Measurements from ENCODE around the gene C19orf85.
"Not testable (repeated sequence)": the region's sequence is repeated elsewhere in the genome, so short reads cannot be mapped to it uniquely, and the experiment has no call there.

Gene C19orf85

DNA sequence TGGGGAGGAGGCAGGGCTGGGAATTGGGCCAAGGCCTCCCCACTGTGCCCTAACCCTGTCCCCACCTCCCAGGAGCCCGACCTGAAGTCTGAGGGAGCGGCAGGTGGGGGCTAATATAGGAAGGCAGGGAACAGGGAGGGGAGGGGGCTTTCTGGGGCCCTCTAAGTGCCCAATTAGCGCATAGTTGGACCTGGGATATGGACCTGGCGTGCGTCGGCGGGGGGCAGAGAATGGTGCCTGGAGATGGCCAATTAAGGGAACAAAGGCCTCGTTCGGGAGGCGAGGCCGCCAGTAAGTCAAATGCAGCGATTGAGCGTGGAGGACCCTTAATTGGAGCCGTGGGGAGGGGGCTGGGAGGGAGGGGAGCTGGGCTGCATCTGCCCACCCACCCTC is at the start of gene C19orf85:
C19orf85 (minus strand) TSS at position 90 of the 393 bp plus-strand sequence. CDS start 197 bp downstream, outside the sequence.
- DNase-seq (ENCODE audit: low spot score), result no peak

DNA sequence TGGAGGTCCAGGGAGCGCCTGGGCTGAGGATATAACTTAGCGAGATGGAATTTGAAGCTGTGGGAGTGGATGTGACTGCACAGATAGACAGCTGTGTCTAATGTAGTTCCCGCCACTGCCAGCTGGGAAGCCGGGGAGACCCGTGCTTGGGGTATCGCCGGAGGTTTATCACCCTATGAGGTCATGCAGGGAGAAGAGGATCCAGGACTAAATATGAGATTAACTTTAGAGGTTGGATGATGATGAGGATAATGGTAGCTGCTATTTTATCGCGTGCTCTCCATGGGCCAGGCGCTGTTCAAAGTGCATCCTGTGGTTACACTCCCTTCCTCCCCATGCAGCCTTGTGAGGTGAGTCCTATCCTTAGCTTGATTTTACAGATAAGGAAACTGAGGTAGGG is 43.6 kb upstream of the C19orf85 start:
- DNase-seq (ENCODE audit: low spot score), result no peak

DNA sequence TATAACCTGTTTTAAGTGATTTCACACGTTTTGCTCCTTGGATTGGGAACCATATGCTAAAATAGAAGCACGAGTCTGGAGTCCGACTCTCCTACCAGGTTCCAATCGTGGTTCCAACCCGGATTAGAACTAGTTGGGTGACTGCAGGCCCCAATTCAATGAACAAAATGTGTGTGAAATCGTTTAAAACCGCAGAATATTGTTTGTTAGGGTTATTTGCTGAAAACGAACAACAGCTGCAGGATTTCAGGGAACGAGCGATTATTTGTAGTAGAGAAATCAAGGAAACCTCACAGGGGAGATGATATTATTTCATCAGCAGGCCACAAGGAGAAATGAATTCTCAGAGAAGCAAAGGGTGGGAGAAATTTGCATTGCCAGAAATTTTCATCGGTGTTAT is 40.4 kb upstream of the C19orf85 start:
- no peak for DNase-seq (ENCODE audit: low spot score)

DNA sequence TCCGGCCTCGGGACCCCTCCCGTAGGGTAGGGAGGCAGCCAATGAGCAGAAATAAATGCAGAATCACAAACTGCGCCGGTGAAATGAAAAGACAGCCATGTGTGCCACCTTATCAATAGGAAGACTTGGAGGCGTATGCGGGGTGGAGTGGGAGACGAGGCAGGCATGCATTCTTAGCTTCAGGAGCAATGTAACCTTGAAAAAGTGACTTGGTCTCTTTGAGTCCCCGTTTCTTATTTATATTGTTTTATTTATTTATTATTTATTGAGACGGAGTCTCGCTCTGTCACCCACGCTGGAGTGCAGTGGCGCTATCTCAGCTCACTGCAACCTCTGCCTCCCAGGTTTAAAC is 39.7 kb upstream of the C19orf85 start:
- no peak for DNase-seq (ENCODE audit: low spot score)

DNA sequence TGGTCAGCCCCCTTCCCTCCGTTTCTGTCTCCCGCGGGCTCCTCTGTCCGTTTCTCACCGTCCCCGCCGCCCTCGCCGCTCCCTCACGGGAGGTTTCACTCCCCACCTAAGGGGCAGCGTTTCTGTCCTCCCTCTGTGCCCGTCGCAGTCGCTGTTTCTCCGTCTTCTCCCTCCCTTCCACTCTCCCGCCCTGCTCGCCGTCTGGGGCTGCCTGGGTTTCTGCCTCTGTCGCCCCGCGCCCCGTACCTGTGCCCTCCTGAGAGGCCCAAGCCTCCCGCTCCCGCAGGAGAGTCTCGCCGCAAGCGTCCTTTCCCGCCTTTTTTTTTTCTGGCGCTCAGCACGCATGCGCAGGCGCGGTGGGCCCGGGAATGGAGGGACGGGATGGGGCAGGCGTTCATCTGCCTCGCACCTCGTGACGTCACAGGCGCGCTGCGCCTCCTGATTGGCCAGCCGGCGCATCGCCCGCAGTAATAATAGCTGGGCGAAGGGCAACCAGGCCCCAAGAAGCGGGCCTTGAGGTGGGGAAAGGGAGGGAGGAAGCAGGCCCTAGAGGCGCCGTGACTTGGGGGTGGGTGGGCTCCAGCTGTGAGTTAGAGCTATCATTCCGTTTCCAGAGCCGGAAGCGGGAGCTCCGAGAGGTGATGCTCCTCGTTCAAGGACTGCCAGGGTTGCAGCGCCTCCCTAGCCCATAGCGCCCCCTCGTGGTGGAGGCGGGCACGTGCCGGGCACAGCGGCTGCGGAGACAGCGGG is 39.1 kb upstream of the C19orf85 start:
- peak; percentile 73 for DNase-seq (ENCODE audit: low spot score)

DNA sequence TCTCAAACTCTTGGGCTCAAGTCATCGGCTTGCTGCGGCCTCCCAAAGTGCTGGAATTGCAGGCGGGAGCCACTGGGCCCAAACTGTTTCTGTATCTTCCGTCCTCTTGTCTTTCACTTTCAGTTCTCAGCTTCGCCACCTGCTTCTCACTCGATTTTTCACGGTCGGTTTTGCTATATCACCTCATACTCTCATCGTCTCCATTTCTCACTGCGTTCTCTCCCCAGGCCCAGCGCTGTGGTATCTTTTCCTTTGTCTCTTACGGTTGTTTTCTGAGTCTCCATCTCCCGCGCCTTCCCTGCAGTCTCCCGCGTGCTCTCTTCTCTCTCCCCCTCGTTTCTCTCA is 38.6 kb upstream of the C19orf85 start:
- DNase-seq (ENCODE audit: low spot score), result no peak

DNA sequence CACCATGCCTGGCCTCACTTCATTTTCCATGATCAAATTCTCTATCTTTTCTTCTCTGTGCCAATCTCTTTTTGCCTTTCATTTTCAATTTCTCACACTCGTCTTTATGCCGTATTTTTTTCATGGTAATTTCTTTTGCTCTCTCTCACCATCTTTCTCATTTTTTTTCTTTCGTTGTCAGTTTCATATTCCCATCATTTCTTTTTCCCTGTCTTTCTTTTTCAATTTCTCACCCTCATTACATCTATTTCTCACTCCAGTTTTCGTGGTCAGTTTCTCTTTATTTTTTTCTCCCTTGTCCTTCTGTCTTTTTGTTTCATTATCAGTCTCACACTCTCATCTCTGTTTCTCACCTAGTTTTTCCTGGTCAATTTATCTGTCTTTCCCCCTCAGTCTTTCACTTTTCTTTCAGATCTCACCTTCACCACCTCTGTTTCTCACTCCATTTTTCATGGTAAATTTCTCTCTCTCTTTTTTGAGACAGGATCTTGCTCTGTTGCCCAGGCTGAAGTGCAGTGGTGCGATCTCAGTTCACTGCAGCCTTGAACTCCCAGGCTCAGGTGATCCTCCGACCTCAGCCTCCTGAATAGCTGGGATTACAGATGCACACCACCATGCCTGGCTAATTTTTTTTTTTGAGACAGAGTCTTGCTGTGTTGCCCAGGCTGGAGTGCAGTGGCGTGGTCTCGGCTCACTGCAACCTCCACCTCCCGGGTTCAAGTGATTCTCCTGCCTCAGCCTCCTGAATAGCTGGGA is 37.8 kb upstream of the C19orf85 start:
- DNase-seq (ENCODE audit: low spot score), result no peak

DNA sequence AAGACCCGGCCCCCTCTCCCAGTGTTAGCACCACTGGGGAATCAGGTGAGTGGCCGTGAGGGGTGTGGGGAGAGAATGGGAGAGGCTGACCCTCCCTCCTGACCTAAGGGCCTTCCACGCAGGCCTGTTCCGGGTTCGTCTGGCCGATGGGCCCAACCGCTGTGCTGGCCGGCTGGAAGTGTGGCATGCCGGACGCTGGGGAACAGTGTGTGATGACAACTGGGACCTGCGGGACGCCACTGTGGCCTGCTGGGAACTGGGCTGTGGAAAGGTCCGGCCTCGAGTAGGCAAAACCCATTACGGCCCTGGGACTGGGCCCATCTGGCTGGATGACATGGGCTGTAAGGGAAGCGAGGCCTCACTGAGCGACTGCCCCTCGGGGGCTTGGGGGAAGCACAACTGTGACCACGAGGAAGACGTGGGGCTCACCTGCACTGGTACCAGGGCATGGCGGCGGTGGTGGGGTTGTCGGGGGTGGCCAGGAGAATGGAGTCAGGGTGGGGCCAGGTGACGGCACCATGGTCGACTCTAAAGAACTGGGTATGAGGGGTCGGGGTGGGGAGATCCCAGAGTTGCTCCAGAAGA is 35.9 kb upstream of the C19orf85 start:
- DNase-seq (ENCODE audit: low spot score), result no peak

DNA sequence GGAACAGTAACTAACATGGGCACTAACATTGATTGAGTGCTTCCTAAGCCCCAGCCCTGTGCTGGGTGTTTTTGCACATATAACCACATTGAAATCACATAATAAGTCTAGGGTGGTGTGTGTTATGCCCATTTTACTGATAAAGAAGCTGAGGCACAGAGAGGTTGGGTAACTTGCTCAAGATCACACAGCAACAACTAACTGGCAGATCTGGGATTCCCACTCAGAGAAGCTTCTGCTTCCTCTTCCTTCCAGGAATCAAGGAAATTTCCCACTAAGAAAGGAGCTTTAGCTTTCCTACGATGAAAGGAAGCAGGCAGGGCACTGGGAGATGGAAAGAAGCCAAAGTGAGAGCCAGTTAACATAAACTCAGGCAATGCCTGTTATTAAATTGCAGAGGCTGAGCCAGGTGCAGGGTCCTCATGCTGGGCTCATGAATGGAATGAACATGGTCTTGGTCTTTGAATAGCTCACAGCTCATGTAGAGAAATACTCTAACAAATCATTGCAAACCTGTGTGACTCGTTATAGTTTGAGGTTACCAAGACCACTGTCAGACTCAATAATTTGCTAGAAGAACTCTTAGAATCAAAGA is 33.8 kb upstream of the C19orf85 start:
- no peak for DNase-seq (ENCODE audit: low spot score)

DNA sequence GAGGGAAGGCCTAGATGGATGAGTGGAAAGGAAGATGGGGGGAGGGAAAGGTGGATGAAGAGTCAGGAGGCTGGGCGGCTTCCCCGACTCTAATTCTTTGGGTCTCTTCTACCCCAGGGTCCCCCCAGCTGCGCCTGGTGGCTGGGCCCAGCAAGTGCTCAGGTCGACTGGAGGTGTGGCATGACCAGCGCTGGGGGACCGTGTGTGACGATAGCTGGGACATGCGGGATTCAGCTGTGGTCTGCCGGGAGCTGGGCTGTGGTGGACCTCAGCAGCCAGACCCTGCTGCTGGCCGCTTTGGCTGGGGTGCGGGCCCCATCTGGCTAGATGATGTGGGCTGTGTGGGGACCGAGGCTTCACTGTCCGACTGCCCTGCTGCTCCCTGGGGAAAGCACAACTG is 33.2 kb upstream of the C19orf85 start:
- DNase-seq (ENCODE audit: low spot score), result no peak

DNA sequence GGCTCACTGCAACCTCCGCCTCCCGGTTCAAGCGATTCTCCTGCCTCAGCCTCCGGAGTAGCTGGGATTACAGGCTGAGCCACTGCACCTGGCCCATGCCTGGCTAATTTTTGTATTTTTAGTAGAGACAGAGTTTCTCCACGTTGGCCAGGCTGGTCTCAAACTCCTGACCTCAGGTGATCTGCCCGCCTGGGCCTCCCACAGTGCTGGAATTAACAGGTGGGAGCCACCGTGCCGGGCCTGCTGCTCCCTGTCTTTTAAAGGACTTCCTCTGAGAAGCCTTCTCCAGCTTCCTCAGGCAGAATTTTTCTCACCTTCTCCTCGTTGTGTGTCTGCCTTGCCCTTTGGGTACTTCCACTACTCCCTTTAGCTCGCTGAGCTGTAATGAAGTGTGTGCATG is 32.3 kb upstream of the C19orf85 start:
- DNase-seq (ENCODE audit: low spot score), result not testable (repeated sequence)

DNA sequence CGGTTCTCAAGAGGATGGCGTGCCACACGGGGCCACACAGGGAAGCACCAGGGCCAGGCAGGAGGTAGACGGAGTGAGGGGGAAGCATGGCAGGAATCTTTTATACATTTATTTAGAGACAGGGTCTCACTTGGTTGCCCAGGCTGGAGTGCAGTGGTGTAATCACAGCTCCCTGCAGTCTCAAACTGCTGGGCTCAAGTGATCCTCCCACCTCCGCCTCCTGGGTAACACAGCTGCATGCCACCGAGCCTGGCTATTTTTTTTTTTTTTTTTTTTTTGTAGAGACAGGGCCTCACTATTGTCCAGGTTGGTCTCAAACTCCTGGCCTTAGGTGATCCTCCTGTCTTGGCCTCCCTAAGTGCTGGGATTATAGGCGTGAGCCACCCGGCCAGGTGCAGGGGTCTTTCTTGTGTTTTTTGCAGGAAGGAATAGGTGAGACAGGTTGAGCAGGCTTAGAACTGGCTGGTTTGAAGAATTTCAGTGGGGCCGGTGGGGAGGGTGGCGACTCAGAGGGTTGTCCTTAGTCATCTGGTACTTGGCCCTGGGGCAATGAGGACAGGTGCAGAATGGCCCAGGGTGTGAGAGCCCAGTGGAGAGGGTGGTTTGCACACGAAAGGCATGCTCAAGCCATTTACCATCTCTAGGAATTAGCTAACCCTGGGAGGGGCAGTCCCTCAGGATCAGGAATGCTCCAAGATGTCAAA is 31.2 kb upstream of the C19orf85 start:
- DNase-seq (ENCODE audit: low spot score), result no peak

DNA sequence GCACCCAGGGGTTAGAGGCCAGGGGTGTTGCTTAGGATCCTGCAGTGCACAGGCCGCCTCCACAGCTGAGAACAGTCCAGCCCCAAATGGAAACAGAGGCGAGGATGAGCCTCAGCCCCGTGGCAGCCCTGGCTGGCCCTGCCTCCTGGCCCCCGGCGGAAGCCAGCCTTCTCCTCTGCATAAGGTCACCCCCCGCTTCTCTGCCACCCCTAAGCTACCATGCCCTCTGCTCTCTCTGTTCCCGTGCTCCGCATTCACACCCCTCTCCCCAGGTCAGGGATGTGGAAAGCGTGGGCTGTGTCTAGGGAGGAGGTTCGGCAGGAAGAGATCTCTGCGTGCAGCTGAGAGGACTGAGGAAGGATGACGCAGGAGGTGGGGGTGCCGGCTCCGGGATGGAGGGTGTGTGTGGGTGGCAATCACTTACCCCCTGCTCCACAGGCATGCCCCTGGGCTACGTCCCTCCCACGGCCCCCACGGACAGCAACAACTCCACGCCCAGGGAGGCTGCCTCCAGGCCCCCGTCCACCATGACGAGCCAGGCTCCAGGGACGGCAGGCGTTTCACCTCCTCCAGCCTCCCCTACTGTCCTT is 29.7 kb upstream of the C19orf85 start:
- DNase-seq (ENCODE audit: low spot score), result no peak

DNA sequence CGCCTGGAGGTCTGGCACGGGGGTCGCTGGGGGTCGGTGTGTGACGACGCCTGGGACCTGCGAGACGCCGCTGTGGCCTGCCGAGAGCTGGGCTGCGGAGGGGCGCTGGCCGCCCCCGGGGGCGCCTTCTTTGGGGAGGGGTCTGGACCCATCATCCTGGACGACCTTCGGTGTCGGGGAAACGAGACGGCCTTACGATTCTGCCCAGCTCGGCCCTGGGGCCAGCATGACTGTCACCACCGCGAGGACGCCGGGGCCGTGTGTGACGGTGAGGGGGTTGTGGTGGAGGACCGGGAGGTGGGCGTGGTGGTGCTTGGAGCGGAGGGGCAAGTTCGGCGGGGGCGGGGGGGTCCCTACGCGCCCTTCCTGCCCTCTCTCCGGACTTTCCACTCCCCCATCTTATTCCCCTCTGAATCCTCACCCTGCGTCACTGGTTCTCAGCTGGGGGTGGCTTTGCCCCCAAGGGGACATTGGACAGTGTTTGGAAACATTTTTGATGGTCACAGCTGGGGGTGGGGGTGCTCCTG is 29.2 kb upstream of the C19orf85 start:
- no peak for DNase-seq (ENCODE audit: low spot score)

DNA sequence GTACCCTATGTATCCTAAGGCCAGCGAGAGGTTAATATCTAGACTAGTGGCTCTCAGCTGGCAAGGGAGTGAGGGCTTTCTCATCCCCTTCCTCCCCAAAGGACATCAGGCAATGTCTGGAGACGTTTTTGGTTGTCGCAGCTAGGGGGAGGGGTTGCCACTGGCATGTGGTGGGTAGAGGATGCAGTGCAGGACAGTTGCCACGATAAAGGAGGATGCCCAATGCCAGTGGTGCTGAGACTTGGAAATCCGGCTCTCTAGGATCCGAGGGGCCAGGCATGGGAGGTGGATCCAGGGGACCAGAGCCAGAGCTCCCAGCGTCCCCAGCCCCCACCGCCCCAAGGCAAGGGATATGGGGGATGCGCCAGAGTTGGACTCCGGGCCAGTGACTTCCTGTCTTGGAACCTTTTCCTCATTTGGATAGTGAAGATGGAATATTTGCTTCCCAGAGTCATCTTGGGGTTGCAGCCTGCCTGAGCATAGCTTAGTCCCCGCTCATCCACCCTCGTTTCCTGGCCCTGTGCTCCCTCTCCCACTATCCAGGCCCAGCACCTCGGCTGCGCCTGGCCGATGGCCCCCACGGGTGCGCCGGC is 28.6 kb upstream of the C19orf85 start:
- no peak for DNase-seq (ENCODE audit: low spot score)

DNA sequence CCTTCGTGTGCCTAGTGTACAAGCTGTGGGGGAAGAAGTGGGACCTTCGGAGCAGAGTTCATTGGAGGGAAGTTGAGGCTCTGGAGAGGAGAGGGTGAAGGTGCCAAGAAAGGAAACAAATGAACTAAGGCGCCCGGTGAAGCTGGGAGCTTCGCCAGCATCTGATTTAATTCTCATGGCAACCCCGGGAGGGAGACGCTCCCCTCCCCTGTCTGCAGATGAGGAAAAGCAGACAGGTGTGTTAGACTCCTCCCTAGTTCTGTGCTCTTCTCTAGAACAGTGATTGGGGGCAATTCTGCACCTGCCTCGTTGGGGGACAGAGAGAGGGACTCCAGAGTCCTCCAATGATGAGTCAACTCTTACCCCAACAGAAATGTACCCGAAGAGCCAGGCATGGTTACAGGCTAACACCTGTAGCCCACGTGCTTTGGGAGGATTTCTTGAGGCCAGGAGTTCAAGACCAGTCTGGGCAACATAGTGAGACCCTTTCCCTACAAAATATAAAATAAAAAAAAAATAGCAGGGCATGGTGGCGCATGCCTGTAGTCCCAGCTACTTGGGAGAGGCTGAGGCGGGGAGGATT is 27.9 kb upstream of the C19orf85 start:
- no peak for DNase-seq (ENCODE audit: low spot score)

DNA sequence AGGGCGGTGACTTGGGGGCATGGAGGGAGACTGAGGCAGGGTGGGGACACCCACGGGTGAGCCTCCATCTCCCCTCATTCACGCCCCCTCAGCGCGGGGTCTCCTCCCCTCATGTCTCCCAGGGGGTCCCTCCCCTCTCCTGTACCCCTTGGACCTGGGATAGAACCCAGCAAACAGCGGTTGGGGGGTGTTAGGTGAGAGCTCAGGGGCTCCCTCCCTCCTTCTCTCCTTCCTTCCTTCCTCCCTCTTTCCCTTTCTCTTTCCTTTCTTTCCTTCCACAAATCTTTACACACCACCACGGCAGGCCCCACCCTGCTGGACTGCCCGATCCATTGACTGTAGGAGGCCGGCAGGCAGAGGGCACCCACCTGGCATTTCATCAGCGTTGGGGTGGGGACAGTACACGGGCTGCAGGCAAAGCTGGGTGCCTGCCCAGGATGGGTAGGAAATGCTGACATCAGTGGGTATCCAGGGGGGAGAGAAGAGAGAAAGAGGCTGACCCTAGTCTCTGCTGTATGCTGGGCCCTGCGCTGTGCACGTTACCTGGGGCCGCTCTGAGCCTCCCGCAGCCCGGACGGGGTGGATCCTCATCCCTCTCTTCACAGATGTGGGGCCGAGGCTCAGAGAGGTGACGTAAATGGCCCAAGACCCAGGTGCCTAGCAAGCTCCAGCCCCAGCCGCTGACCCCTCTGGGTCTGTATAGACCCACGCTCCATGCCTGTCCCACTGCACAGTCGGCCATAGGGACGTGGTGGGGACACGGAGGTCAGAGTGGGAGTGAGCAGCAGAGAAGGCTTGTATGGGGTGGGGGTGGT is 27.2 kb upstream of the C19orf85 start:
- DNase-seq (ENCODE audit: low spot score), result no peak

DNA sequence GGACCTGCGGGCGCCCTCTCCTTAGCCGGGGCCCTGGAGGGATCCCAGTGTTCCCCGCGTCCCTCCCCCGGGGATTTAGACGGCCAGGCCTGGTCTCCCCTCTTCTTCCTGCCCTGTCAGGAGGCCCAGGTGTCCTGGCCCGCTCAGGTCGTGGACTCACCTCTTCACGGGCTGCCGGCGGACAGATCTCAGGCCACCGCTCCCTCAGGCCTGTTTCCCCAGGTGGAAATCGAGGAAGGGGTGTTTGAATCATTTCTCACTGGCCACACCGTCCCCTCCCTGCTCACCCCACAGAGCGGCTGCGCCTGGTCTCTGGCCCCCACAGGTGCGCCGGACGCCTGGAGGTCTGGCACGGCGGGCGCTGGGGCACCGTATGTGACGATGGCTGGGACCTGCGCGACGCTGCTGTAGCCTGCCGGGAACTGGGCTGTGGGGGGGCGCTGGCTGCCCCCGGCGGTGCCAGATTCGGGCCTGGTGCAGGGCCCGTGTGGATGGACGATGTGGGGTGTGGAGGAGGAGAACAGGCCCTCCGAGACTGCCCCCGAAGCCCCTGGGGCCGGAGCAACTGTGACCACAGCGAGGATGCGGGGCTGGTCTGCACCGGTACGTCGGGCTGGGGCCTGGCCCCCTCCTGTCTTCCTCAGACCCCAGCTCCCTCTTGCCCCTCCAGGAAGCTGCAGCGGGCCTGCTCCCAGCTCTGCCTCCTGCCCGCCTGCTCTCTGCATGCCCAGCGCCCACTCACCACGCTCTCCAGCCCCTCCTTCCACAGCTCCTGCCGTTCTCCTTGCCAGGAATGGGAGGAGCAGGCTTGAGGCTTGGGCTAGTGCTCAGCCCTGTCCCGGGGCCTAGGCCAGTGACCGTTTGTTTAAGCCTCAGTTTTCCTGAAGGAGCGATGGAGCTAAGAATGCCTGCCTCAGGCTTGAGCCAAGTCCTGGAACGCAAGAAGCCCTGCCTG is 26.2 kb upstream of the C19orf85 start:
- DNase-seq (ENCODE audit: low spot score), result no peak

Data from LoVo (cell line).